ENCODE results near the gene PARD3B.

PARD3B gene

DNA sequence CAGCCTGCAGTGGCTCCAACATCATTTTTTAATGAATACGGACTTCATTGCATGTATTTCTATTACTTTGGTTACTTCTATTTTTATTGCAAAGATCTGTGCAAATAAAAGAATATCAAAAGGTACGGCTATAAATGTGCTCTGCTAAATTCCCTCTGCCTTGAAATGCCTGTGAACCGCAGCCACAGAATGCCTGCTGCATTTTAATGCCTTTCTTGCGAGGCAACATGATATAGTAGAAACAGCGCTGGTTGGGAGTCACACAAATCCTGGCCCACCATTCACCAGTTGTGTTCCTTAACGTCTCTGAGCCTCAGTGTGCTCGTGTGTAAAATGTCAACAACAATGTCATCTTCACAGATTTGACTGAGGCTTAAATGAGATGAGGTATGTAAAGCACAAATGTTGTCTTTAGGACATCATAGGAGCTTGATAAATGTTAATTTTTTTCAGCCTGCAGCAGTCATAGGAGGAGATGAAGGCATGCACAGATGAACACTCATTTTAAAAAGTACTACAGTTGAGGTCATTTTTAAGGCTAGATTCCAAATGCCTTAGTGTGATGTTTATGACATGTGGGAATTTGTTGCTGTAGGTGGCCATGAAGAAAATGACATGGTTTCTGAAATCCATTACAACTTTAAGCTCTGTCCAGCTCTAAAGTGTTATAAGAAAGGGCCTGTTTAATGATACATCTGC, 949.4 kb downstream of the PARD3B start:
- no peak for DNase-seq

DNA sequence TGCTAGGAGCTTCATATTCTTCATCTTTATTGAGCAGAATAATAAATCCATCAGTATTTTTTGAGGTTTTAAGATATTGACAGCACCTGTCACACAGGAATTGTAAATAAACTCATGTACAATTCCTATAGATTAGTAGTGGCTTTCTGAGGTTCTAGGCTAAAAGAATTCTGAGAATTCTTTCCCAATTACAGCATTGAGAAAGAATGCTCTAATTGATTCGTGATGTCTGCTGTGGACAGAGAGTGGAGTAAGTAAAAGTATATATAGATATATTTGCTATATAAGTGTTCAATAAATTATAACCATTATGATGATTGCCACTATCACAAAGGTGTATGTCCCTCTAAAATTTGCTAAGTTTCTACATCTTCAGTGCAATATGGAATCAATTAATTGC, 950.5 kb downstream of the PARD3B start:
- no peak for DNase-seq

DNA sequence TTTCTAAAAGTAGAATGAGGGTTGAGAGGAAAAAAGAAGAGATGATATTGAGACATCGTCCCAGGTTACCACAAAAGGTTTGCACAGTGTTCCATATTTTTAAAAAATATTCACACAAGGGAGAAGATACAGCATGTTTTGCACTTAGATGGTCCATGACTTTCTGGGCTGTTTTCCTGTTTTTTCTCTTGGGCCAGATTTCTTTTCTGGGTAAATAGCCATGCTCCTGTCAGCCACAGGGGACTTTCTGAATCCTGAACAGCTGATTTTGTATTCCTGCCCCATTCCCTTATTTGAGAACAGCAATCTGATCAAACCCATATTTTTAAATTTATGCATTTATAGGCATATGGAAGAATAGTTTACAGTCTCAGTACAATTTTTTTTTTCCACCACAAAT, 951.1 kb downstream of the PARD3B start:
- no peak for DNase-seq

DNA sequence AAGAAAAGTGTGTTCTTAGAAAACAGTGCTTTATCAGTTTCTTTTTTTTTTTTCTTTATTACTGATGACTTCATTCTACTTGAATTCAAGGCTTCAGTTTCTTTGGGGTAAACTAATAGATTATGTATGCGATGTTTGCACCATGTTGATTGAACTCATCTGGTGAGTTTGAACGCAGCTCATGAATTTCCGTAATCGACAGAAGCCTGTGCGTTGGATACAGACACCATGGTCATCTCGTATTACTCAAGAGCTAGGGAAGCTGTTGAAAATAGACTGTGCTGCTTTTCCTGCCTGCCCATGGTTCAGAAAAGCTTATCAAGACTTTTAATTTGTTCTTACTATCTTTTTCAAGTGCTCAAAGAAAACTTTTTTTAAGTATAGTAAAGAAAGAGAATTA, 951.5 kb downstream of the PARD3B start:
- no peak for DNase-seq

DNA sequence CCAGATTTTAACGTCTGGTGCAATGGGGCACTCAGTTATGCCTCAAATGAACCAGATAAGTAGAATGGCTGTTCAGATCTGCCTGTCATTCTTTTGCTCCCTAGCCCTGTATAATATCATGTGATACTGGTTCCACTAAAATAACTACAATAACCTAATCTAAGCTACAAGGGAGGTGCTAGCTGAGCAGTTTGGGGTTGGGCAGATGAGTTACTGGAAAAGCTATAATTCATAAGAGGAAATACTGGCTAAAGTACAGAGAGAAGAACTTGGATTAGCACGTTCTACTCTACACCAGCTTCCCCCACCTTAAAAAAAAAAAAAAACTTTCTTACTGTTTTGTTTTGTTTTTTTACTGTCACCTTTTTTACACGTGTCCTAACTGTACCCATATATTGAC, 953.7 kb downstream of the PARD3B start:
- DNase-seq: no peak

DNA sequence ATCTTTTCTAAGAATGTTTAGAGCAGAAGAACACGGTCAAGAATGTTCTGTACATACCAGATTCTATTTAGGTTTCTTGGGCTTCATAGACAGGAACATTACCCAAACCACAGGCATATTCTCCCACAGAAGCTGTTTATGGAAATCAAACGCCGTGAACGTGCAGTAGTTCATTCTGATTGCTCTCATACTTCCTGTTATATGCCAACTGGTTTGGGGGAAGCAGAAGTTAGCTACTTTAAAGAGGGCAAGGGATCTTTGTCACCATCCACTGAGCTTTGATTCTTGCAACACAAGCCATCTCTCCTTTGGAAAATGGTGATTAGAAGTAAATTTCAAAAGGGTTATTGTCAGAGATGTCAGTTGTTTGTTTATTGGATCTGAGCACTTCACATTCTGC, 954.8 kb downstream of the PARD3B start:
- DNase-seq: no peak

DNA sequence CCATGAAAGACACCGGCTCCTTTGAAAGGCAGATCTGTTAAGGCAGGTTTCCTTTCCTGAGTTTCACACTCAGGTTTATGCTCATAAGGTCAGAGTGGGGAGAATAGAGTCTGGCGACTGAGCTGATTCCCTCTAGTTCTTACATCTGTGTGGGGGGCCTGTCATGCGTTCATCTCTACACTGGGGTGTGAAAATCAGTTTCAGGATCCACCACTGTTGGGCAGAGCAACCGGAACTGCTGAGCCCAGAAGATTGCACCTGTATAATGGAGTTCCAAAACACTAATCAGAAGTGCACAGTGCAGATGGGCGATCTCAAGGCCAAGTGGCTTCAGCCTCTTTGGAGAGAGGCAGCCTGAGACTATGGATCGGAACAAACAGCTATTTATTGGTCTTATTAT, 955.7 kb downstream of the PARD3B start:
- no peak for DNase-seq

DNA sequence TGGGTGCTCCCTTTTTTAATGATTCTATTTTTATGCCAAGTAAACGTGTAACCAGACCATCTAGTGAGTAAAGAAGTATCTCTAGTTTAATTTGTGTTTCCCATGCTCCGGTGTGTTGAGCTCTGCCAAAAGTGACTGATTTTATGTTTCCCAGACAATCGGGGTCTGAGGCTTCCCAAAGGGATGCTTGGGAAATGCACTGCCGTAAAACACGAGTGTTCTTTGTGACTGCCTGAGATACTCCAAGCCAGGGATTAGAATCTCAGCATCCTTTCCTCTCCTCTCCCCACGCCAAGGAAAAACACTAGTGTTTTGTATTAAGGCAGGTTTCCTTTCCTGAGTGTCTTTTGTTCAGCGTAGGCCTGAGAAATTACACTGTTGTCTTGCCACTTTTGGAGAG, 956.6 kb downstream of the PARD3B start:
- no peak for DNase-seq

DNA sequence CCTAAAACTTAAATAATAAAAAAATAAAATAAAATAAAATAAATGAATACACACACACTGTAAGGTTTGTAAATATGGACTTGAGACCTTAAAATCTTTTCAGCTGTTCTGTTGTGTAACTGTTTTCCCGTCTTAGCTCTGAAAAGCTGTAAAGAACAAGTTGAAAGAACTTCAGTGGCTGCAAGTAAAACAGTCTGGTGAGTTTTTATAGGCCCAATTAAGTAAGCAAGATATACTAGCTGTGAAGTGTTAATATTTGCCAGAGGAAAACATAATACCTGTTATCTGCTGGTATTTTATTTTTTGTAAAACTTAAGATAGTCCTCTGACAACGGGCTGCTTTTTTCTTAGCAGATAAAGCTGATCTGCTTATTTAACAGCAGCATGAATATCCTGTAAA, 960.1 kb downstream of the PARD3B start:
- no peak for DNase-seq

DNA sequence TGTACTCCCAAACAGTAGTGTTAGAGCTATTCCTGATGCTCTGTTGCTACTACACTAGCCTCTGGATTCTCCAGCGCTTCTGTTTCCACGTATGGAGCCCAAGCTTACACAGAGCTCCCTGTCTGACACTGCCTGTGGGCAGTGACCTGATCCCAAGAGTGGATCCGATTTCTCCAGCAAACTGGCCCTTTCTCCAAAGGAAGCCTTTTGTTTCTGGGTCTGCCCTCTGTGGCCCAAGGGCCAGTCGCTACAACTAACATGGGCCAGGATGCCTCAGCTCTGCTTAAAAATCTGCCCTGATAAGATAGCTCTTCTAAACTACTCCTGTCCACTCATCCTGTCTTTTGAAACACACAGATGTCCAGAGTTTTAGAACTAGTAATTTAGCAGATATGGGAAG, 964.4 kb downstream of the PARD3B start:
- no peak for DNase-seq

DNA sequence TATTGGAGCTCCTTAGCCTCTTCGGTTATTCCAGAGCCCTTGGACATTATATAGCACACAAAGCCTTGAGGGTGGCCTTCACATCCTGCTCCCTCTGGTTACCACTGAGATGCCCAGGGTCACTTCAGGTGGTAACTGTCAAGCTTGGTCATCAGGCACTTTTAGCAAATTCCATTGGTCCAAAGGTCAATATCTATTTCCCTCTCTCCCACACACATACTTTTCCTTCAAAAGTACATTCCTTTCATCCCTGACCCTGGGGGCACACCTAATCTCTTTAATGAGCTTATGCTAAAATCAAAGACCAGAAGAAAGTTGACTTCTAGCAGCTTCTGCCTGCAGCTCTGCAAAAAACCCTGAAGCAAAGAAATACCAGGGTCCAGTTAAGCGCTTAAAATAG, 965.1 kb downstream of the PARD3B start:
- DNase-seq: no peak

DNA sequence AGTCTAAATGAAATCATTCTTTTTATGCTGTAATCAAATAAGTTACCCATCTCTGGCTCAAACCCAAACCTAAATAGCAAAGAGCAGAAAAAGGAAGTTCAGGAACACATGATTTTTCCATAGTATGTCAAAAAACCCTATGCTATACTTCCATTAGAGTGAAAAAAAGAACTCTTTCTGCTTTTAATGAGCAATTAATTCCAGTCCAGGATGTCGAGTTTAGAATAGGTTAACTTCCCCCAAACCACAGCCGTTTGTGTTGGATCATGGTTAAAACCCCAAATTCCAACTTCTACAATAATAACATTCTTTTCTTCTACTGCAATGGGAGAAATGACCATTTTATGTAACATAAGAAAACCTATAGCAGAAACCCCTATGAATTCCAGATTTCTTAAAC, 965.9 kb downstream of the PARD3B start:
- DNase-seq: no peak

DNA sequence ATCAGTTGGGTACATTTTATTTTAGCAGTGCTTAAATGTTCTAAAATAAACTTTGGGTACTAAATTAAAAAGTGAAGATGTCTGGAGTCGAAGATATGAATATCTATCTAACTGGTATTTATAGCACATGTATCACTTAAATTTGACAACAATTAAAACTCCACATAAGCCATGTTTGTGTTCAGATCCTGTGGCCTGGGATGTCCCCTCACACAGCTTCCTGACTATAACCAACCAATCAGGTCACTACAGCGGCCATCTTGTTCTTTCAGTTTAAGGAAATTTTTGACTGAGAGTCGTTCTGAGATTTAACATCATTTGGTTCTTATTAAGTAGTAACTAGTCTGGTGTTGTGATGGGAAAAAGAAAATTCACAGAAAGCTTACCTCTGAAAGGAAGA, 966.4 kb downstream of the PARD3B start:
- no peak for DNase-seq

DNA sequence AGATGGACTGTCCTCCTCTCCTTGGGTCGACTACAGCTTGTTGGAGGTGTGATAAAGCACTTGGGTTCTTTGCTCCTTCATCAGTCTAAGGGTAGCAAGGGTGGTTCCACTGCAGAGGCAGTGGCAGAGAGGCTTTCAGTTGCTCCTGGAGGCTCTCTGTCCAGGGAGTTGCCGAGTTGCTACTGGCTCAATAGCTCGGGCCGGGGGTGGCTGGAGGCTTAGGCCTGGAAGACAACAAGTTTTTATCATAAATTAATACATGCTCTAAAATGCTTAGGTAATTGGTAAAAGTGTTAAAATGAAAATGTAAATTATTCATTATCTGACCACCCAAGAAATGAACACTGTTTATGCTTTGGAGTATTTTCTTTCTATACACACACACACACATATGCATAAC, 975.0 kb downstream of the PARD3B start:
- no peak for DNase-seq

DNA sequence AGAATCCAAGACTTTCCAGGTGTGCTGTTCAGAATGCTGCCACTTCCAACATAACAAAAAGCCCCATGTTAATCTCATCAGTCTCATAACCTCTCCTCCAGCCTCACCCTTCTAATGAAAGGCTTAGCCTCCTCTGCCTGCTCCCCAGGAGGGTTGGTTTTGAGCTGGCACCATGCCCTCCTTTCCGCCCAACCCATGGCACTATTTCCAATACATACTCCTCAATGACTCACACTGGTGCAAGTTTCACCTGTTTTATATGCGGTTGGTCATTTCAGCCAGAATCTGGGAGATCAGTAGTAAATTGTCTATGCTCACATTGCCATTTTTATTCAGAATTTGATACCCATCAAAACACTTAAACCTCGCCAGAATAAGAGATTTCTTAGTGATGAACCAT, 979.4 kb downstream of the PARD3B start:
- DNase-seq: no peak

DNA sequence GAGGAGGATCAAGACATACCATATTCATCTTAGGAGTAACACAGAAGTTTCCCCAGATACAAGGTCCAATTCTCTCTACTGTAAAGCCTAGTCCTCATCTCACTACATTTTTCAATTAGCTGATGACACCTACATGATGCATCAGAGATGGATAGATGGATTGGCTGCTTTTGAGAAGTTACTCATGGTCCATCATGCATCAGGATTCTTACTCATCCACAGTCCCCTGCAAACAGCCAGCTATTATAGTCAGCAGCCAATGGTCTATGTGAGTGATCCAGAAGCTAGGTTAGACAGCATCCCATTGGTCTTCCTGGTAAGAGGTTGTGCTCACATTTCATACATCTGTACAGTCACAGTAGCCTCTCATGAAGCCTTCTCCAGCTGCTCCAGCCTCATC, 982.5 kb downstream of the PARD3B start:
- DNase-seq: no peak

DNA sequence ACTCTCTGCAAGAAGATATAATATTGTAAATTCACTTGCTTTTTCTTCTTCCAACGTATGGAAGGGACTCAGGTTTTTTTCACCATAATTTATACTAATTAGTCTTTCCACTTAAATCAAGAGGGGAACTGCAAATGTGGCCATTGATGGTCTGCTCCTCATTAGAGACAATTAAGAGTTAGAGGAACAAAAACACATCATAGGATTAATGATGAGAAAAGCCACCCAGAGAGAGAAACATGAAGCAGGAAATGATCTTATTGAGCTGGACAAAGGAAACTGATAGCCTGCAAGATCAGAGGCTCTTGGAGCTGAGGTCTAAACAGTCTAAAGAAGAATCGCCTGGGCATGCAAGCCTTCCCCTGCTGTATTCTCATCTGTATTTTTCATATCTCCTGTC, 985.8 kb downstream of the PARD3B start:
- DNase-seq: no peak

DNA sequence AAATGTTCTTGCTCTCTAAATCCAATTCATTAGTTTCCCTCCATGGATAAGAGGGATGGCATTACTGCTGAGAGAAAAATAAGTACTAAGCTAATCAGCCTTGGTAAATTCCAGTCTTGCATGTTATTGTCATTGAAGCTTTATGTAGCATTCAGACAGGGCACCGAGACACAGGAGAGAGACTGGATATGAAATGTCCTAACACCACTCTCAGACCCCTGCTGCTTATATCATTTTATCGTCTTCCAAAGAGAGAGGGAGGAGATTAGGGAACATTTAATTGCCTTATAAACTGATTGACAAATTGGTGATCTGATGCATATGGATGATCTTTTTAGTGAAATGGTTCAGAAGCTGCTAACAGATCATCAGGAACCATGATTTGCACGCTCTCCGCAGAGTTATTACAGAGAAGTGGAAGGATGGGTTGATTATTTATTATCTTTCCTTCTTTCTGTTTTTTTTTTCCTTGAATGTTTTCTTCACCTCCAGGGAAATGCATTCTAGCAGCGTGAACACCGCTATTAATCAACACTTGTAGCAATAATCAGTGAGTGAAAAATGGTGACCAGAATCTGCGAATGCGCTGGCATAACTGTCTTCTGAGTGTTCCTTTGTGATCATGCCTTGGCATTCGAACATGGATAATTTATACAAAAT, 986.3 kb downstream of the PARD3B start:
- DNase-seq: no peak

DNA sequence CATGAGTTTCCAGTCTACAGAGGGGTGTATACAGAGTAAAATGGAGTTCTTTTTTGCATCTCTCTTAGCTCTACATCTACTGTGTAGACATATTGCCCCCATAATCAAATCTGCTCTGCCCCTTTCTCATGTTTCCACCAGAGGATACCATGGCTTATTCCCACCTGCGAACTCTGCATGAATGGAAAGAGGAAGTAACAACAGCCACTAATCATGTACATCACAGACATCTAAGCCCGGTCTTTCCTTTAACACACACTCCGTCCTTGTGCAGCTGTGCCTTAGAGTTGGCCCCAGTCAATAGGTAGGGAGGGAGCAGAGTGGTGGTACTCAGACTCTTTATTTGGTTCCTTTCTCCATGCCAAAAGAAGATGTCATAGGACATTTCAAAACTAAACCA, 989.7 kb downstream of the PARD3B start:
- no peak for DNase-seq

DNA sequence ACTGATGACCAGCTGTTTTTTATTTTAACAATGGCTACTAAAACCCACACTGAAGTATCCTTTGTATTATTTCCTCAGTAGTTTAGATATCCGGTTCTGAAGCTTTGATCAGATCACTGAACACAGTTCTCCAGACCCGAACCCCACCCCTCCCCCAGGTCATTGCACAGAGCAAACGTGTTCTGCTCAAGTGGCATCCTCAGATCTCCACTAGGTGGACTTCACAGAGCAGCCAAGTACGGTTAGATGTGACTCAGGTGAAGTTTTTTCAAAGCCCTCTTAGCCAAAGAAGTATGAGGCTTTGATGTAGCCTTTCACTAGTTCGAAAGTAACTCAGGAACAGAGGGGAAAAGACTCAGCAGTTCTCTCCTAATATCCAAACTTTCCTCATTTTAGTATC, 994.3 kb downstream of the PARD3B start:
- DNase-seq: no peak

DNA sequence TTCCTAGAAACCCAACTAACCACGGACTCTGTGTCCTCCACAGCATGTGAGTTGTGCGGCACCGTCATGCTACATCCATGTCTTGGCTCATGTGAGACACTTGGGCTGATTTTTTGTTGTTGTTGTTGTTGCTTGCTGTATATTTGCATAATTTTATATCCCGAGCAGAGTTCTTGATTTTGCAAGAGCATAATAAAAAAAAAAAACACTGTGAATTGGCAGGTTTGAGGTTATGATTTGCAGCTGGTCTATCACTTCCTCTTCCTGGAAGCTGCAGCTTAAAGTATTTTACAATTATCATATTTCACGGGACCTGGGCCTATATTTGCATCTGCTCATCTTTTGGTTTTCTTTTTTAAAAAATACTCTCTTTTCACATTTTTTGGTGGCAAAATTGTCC, 994.8 kb downstream of the PARD3B start:
- no peak for DNase-seq

DNA sequence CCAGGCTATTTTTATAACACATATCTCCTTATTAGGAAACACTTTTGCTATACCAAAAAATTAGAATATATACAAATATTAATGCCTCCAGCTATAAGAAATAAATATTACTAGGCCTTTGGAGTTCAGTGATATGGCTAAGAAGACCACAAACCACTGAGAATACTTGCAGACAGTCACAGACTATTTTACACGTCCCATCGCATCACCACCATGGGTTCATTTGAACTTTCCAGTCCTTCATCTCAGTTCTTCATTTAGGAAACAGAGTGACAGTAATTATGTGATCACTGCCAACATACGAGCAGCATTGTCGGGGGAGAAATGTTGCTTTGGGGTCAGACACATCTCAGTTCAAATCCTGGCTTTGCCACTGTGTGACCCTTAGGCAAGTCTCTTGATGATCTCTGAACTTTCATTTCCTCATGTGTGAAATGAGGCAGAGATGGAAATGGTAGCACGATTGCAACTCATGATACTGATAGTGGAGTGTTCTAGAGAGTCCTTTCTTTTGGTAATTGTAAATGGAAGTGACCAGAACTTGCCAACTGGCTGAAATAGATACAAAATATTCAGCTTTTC, 998.1 kb downstream of the PARD3B start:
- DNase-seq: no peak

DNA sequence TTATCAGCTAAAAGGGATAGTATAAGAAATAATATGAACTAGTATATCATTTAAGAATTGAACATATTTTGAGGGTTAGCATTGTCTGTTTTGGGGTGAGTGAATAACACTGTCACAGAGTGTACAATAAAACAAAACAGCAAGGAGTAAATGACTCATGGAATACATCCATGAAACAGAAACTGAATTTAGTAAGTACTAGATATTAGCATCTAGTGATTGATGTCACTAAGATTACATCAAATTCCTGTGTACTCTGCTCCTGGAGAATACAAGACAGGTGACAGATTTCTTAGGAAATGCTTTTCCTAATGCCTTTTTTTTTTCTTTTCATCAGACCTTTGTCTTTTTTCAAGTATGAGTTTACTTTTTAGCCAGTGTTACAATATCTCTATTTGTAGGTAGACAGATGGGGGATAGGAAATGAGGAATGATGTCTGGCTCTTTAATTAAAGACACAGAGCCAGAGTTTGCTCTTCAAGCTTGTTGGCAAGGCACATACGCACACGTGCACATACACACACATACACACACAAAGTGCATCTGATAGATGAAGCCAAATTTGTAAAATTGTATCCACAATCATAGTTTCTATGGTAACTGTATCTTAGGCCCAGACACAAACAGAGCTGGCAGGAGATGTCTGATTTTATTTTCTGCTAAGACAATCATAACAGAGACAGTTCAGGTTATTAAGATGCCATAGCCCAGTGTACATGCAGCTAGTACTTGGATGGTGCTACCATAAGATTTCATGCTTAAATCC, 998.8 kb downstream of the PARD3B start:
- no peak for DNase-seq

All from activated CD4-positive, alpha-beta T cell treated with anti-CD3 and anti-CD28 coated beads, Interleukin-2, amount 50 U/mL, for 16 hours (primary cell).